ENCODE measurements around the gene A4GALT.

DNA sequence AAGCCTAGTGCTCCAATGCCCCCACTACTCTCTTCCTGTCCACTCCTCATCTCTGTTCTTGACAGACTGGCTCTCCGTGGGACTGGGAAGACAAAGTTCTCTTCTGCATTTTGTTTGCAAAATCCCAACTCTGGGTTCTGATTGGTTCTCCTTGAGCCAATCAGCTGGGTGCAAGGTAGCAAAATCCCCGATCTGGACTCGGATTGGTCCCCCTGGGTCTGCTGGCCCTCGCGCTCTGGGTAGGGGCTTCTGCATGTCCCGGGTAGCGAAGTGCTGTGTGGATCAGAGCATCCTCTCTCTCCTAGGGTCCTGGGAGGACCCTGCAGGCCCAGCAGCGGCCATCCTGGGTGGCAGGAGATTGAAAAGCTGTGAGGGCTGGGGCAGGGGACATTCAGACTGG, 22.3 kb upstream of the A4GALT start:
- TF ChIP-seq, protein P1, sequence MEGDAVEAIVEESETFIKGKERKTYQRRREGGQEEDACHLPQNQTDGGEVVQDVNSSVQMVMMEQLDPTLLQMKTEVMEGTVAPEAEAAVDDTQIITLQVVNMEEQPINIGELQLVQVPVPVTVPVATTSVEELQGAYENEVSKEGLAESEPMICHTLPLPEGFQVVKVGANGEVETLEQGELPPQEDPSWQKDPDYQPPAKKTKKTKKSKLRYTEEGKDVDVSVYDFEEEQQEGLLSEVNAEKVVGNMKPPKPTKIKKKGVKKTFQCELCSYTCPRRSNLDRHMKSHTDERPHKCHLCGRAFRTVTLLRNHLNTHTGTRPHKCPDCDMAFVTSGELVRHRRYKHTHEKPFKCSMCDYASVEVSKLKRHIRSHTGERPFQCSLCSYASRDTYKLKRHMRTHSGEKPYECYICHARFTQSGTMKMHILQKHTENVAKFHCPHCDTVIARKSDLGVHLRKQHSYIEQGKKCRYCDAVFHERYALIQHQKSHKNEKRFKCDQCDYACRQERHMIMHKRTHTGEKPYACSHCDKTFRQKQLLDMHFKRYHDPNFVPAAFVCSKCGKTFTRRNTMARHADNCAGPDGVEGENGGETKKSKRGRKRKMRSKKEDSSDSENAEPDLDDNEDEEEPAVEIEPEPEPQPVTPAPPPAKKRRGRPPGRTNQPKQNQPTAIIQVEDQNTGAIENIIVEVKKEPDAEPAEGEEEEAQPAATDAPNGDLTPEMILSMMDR (conservative IDR thresholded peaks at IDR 0.05 in 1 of 2, IDR thresholded peaks at IDR 0.05 in 1 of 2; ENCODE audit: extremely low read depth in 1 of 2, insufficient read depth in 1 of 2, low read depth in 1 of 2, low read length in 2 of 2) = no peak
- no peak for TF ChIP-seq EZH2 (IDR thresholded peaks at IDR 0.05; ENCODE audit: borderline replicate concordance, low read length)
